C4-2B (cell line): Measurements from ENCODE around the gene FHIT.

ENCODE experiments used
- H3K27ac ChIP-seq: fragments of 450-650 bp; 2 replicates; pipeline ENCODE4 v1.5.1; 2017
- ZFX ChIP-seq: fragments of 450-650 bp; IDR thresholded peaks from 2 replicates; pipeline ENCODE4 v1.6.1; 2017
- TF ChIP-seq, protein P1 (sequence below): fragments of 450-650 bp; conservative IDR thresholded peaks from 2 replicates; pipeline ENCODE4 v1.5.1; 2017; ENCODE audit warnings: mild to moderate bottlenecking

The FHIT gene

DNA sequence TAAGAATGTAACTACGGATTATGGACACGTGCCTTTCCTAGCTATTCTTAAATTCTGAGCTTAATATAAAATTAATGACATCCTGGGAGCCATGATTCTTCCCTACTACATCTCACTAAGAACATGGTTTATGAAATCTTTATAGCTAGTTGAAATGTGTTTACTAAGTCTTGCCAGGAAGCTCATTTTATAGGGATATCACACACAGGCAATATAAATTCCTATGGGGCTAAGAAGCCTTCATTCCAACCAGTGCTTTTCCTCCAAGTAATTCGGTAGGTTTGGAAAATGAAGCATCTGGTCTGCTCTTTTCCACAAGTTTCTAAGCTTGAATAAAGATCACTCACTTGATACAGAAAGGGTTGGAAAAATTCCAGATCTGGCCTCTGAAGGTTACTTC lies 802.6 kb downstream of the FHIT start:
- TF ChIP-seq, protein P1, sequence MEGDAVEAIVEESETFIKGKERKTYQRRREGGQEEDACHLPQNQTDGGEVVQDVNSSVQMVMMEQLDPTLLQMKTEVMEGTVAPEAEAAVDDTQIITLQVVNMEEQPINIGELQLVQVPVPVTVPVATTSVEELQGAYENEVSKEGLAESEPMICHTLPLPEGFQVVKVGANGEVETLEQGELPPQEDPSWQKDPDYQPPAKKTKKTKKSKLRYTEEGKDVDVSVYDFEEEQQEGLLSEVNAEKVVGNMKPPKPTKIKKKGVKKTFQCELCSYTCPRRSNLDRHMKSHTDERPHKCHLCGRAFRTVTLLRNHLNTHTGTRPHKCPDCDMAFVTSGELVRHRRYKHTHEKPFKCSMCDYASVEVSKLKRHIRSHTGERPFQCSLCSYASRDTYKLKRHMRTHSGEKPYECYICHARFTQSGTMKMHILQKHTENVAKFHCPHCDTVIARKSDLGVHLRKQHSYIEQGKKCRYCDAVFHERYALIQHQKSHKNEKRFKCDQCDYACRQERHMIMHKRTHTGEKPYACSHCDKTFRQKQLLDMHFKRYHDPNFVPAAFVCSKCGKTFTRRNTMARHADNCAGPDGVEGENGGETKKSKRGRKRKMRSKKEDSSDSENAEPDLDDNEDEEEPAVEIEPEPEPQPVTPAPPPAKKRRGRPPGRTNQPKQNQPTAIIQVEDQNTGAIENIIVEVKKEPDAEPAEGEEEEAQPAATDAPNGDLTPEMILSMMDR = no peak
- no peak for TF ChIP-seq ZFX
- H3K27ac ChIP-seq = no peak overlapping the region

DNA sequence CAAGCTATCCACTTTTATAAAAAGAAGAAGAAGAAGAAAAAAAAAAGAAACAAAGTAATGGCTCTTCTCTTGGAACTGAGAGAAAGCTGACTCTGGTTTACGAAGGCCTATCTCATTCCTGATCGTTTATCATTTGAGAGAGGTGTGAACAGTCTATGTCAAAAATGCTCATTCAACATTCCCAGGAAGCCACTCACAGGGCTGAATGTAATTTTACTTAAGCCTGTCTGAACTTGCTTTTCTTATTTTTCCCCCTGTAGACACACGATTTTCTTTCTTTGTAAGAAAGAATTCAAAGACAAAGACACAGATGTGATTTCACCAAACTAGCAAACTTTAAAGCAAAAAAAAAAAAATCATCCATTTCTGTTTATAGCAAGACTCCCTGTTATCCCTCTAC lies 805.8 kb downstream of the FHIT start:
- TF ChIP-seq, protein P1 = no peak
- TF ChIP-seq ZFX = no peak
- no peak overlapping the region for H3K27ac ChIP-seq

DNA sequence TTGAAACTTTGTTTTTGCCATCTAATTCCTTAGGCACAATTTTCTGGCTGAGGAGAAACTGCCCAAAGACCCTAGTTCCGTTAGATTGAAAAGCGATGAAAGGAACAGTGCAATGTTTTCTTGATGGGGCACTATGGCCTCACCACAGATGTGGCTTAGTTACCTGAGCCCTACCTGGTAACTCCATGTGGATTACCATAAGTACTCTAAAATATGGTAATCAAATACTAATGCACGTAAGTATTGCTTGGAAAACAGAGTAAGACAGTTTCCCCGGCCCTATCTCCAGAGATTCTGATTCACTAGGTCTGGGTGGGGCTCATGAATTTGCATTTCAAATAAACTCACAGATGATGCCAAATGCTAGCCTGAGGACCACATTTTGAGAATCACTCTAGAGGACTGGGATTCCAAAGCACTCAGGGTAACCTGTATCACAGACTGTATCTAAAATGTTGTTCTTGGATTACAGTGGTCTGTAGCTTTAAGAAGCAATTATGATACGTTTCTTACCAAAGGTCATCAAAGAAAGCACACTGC lies 806.3 kb downstream of the FHIT start:
- no peak for TF ChIP-seq ZFX
- TF ChIP-seq, protein P1 = no peak
- no peak overlapping the region for H3K27ac ChIP-seq

DNA sequence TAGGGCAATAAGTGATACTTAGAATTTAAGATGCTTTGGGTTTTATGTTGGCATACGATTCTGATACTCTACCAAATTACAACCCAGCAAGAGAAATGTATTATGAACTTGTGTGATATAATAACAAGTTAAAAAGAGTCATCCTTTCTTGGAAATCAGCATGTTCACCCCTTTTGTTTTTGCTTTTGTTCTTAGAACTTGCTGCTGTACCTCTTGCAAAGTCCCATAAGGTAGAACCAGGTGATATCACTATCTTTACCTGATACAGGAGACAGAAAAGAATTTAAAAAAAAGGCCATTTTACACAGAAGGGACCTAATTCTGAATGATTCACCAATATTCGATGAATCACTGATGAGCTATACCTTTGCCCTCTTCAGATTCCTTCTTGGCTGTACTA lies 810.4 kb downstream of the FHIT start:
- H3K27ac ChIP-seq = no peak overlapping the region
- TF ChIP-seq, protein P1 = no peak
- no peak for TF ChIP-seq ZFX

DNA sequence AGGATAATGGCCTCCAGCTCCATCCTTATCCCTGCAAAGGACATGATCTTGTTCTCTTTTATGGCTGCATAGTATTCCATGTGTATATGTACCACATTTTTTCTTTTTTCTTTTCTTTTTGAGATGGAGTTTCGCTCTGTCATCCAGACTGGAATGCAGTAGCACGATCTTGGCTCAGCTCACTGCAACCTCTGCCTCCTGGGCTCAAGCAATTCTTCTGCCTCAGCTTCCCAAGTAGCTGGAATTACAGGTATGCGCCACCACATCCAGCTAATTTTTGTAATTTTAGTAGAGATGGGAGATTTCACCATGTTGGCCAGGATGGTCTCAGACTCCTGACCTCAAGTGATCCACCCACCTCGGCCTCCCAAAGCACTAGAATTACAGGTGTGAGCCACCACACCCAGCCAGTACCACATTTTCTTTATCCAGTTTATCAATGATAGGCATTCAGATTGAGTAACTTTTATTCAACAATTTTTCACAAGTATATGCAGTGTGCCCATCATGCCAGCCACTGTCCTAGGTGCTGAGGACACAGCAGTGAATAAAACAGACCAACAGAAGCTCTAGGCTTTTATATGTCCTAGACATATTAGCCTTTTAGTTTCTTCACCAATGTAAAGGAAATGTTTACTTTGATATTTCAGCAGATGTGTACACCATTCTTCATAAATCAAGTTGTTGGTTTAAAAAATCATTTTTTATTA lies 815.2 kb downstream of the FHIT start:
- no peak for TF ChIP-seq ZFX
- TF ChIP-seq, protein P1 = no peak
- no peak overlapping the region for H3K27ac ChIP-seq

DNA sequence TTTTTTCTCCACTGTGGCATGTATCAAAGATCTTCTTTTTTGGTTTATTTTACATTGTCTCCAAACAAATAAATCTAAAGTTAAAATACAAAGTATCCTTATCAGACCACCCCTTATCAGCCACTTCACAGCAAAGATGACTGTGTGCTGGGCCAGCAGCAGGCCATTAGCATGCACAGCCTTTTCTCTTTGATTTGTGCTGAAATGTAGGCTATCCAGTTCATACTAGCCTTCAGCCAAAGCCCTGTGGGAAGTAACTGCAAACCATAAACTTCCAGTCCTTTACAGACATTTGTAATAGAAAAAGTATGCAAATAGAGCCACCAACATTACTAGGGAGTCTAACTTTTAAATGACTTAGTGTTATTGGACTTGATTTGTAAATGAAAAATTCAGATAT lies 816.3 kb downstream of the FHIT start:
- H3K27ac ChIP-seq = no peak overlapping the region
- no peak for TF ChIP-seq ZFX
- TF ChIP-seq, protein P1 = no peak

DNA sequence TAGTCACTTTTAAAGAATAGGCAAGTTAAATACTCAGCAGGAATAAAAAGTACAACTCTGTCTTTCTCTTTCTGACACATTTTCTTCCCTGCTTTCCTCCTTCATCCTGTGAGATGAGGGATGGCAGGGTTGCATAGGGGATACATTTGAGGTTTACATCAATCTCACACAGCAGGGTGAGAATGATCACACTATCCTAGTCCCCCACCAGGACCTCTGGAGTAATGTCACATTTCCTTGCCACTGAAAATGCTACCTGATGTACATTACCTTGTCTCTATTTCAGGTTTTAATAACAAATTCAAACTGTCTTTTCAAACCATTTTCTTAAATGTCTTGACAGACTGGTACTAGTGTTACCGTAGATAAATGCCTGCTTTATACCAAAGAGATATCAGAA lies 816.9 kb downstream of the FHIT start:
- no peak for TF ChIP-seq ZFX
- TF ChIP-seq, protein P1 = no peak
- no peak overlapping the region for H3K27ac ChIP-seq
